Superior temporal gyrus (tissue), 1 donor: ENCODE results near the gene UGGT1.
"Not testable (repeated sequence)": the region's sequence is repeated elsewhere in the genome, so short reads cannot be mapped to it uniquely, and the experiment has no call there.

ENCODE experiments used
- DNase-seq: peaks from one replicate; pipeline ENCODE4 v3.0.0-alpha.2; 2016; ENCODE audit errors: extremely low spot score

The UGGT1 gene

GRCh38 chr2:128172191-128172590, 81.2 kb downstream of the UGGT1 start:
- DNase-seq: no peak

- DNase-seq: not testable (repeated sequence)
Measured at GRCh38 chr2:128174067-128174466, 83.1 kb downstream of the UGGT1 start.

- DNase-seq: no peak
Measured at GRCh38 chr2:128177315-128177714, 86.3 kb downstream of the UGGT1 start.

GRCh38 chr2:128178149-128178649, 87.2 kb downstream of the UGGT1 start:
- DNase-seq: no peak

GRCh38 chr2:128178650-128179460, 87.9 kb downstream of the UGGT1 start:
- DNase-seq: peak; percentile 91

- DNase-seq: no peak
Measured at GRCh38 chr2:128179461-128179755, 88.4 kb downstream of the UGGT1 start.

GRCh38 chr2:128180031-128180430, 89.0 kb downstream of the UGGT1 start:
- DNase-seq: no peak

- DNase-seq: no peak
Measured at GRCh38 chr2:128185576-128185975, 94.6 kb downstream of the UGGT1 start.

GRCh38 chr2:128187032-128187654, 96.1 kb downstream of the UGGT1 start:
- DNase-seq: no peak

- DNase-seq: no peak
Measured at GRCh38 chr2:128195435-128195984, 104.5 kb downstream of the UGGT1 start.

- DNase-seq: no peak
Measured at GRCh38 chr2:128196026-128196425, 105.0 kb downstream of the UGGT1 start.

GRCh38 chr2:128196471-128196931, 105.5 kb downstream of the UGGT1 start:
- no peak for DNase-seq

- no peak for DNase-seq
Measured at GRCh38 chr2:128197059-128197458, 106.1 kb downstream of the UGGT1 start.

GRCh38 chr2:128198656-128199055, 107.7 kb downstream of the UGGT1 start:
- DNase-seq: no peak

GRCh38 chr2:128199141-128199540, 108.1 kb downstream of the UGGT1 start:
- DNase-seq: no peak

GRCh38 chr2:128202791-128203190, 111.8 kb downstream of the UGGT1 start:
- no peak for DNase-seq

- DNase-seq: no peak
Measured at GRCh38 chr2:128206245-128206644, 115.2 kb downstream of the UGGT1 start.

- DNase-seq: no peak
Measured at GRCh38 chr2:128208023-128208422, 117.0 kb downstream of the UGGT1 start.

GRCh38 chr2:128208631-128209324, 117.8 kb downstream of the UGGT1 start:
- DNase-seq: not testable (repeated sequence)

- no peak for DNase-seq
Measured at GRCh38 chr2:128214251-128214650, 123.3 kb downstream of the UGGT1 start.

- DNase-seq: no peak
Measured at GRCh38 chr2:128214866-128215460, 124.0 kb downstream of the UGGT1 start.
